Esophagus squamous epithelium (tissue), 5 donors: ENCODE measurements around the gene SLC22A7. TPM values are rescaled to one million over a fixed set of nuclear protein-coding genes. Genes with fewer than 3 reads are reported as not detected.
"Not testable (repeated sequence)": the region's sequence is repeated elsewhere in the genome, so short reads cannot be mapped to it uniquely, and the experiment has no call there.

Source experiments
- DNase-seq: peaks from one replicate; lab custom pipeline; 2025; lab: John Stamatoyannopoulos, UW
- H3K27ac ChIP-seq, 4 donors: fragments of 200-600 bp; sonication (generic); one replicate each; pipeline ENCODE4 v1.5.1; 2016 to 2019; ENCODE audit warnings: mild to moderate bottlenecking in 1 of 4
- H3K27me3 ChIP-seq, 4 donors: fragments of 200-600 bp; sonication (generic); 1 replicate in 3 of 4; 2 replicates in 1 of 4; pipeline versions ENCODE4 v1.5.1 to v1.6.0; 2017 to 2021; ENCODE audit warnings: antibody characterized with exemption in 1 of 4
- H3K36me3 ChIP-seq, 3 donors: fragments of 200-600 bp; sonication (generic); one replicate each; pipeline ENCODE4 v1.5.1; 2016 to 2019
- H3K4me1 ChIP-seq, 3 donors: fragments of 200-600 bp; sonication (generic); one replicate each; pipeline ENCODE4 v1.5.1; 2017 to 2019
- H3K4me3 ChIP-seq, 4 donors: fragments of 200-600 bp; sonication (generic); 1 replicate in 3 of 4; 2 replicates in 1 of 4; pipeline ENCODE4 v1.5.1; 2016 to 2019; ENCODE audit warnings: mild to moderate bottlenecking in 2 of 4, moderate library complexity in 1 of 4
- H3K9me3 ChIP-seq, 3 donors: fragments of 200-600 bp; sonication (generic); one replicate each; pipeline ENCODE4 v1.5.1; 2016 to 2019
- POLR2A ChIP-seq, 4 donors: fragments of 450-650 bp; IDR thresholded peaks; one replicate each; pipeline ENCODE4 v1.6.1; 2017; ENCODE audit warnings: antibody characterized with exemption in 4 of 4, mild to moderate bottlenecking in 4 of 4, moderate library complexity in 3 of 4
- WGBS, 2 donors: methylation state at CpG; one replicate each; pipeline ENCODE4 v1.1.5; 2018; 5-methylcytosine and 5-hydroxymethylcytosine counted together
- intact Hi-C: fragments of 100-400 bp; cut with DNase I; formaldehyde crosslinking; loops from one replicate; pipeline ENCODE4 v1.15.0; 2022
- total RNA-seq, 4 donors: library from RNA; depleted of rRNA; stranded (reverse); fragments of >200 nt; gene quantifications; one replicate each; pipeline ENCODE4 v1.1.0, GENCODE V29; 2016
- TF ChIP-seq, protein P1 (sequence below), 6 experiments: fragments of 450-650 bp in 4 of 6; fragments of 200-600 bp in 2 of 6; sonication (generic) in 2 of 6; IDR thresholded peaks; one replicate each; pipeline ENCODE4 v1.5.1; 2016 to 2019; ENCODE audit warnings: antibody characterized with exemption in 6 of 6, mild to moderate bottlenecking in 4 of 6, moderate library complexity in 4 of 6
- donor health status: DM: yes; HTN: yes; CAD: no.

SLC22A7 gene
- total RNA-seq, 4 donors from 2014 or later = not detected

DNA sequence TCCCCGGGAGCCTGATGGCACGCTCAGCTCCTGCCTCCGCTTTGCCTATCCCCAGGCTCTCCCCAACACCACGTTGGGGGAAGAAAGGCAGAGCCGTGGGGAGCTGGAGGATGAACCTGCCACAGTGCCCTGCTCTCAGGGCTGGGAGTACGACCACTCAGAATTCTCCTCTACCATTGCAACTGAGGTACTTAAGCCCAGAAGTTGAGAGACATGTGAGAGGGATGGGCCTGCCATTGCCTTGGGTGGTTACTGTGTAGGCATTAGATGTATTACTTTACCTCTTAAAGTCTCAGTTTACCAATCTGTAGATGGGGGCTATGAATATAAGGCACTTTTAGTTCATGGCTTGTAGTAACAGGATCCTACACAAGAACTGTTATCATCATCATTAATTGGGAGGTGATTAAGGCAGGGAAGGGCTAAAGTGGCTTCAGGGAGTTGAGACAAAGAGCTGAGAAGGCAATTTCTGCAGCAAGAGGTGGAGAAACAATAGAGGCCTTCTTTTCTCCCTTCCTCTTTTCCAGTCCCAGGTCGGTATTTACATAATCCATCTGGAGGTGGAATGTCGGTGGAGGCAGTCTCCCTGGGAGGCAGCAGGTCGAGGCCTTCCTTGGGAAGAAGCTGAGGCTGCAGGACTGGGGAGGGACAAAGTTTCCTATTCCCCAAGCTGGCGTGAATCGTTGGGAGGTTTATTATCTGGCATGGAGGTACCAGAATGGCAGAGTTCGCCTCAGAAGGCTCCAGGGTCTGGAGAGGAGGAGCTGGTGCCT lies 691 bp downstream of the SLC22A7 start:
- no peak for DNase-seq
- TF ChIP-seq, protein P1, sequence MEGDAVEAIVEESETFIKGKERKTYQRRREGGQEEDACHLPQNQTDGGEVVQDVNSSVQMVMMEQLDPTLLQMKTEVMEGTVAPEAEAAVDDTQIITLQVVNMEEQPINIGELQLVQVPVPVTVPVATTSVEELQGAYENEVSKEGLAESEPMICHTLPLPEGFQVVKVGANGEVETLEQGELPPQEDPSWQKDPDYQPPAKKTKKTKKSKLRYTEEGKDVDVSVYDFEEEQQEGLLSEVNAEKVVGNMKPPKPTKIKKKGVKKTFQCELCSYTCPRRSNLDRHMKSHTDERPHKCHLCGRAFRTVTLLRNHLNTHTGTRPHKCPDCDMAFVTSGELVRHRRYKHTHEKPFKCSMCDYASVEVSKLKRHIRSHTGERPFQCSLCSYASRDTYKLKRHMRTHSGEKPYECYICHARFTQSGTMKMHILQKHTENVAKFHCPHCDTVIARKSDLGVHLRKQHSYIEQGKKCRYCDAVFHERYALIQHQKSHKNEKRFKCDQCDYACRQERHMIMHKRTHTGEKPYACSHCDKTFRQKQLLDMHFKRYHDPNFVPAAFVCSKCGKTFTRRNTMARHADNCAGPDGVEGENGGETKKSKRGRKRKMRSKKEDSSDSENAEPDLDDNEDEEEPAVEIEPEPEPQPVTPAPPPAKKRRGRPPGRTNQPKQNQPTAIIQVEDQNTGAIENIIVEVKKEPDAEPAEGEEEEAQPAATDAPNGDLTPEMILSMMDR (IDR thresholded peaks at IDR 0.05) = no peak
- no peak for TF ChIP-seq POLR2A (IDR thresholded peaks at IDR 0.05)
- intact Hi-C loops = no loop called here
- Histone ChIP-seq H3K4me3 (no peak overlapping the region), H3K27ac (no peak overlapping the region), H3K9me3 (no peaks in the 10 kb centered on the region), H3K36me3 (no peaks in the 10 kb centered on the region), H3K4me1 (no peaks in the 10 kb centered on the region), H3K27me3 (peaks cover 0 to 52% (median 2%) of the 10 kb centered on the region in 4 donors)
- 61 to 72% methylated on average over 7 to 9 of the region's 12 CpGs for whole genome bisulfite sequencing, 2 donors

DNA sequence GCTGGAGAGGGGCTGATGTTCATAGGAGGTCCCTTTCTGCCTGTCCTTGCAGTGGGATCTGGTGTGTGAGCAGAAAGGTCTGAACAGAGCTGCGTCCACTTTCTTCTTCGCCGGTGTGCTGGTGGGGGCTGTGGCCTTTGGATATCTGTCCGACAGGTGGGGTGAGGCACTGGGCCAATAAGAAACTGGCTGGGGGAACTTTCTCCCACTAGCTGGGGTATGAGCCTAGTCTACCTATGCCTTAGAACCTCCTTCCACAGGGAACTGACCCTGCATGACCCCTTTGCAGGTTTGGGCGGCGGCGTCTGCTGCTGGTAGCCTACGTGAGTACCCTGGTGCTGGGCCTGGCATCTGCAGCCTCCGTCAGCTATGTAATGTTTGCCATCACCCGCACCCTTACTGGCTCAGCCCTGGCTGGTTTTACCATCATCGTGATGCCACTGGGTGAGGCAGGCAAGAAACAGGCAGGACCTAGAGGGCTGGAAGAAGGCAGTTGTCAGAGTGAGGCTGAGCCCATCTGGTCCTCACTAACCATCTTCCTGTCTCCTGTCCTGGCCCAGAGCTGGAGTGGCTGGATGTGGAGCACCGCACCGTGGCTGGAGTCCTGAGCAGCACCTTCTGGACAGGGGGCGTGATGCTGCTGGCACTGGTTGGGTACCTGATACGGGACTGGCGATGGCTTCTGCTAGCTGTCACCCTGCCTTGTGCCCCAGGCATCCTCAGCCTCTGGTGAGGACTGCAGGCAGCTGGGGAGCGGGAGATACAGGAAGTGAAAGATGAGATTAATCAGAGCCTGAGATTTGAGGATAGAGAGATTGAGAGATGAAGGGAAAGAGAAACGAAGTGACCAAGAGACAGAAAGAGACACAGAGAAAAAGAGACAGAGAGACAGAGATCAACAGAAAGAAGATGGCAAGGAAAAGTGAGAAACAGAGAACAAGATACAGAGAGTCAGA lies 1.6 kb downstream of the SLC22A7 start:
- Histone ChIP-seq H3K27me3 (peaks cover 0 to 52% (median 2%) of the 10 kb centered on the region in 4 donors), H3K4me3 (no peak overlapping the region), H3K4me1 (no peaks in the 10 kb centered on the region), H3K9me3 (no peaks in the 10 kb centered on the region), H3K27ac (no peak overlapping the region), H3K36me3 (no peaks in the 10 kb centered on the region)
- TF ChIP-seq POLR2A (IDR thresholded peaks at IDR 0.05) = no peak
- TF ChIP-seq, protein P1 (IDR thresholded peaks at IDR 0.05) = no peak
- DNase-seq = no peak
- intact Hi-C loops = no loop called here
- WGBS, 2 donors = 65 to 71% methylated on average over 6 to 7 of the region's 18 CpGs

GRCh38 chr6:43301081-43301870 lies 3.2 kb downstream of the SLC22A7 start:
- Histone ChIP-seq H3K4me3 (no peak overlapping the region), H3K27me3 (peaks cover 0 to 52% (median 2%) of the 10 kb centered on the region in 4 donors), H3K36me3 (no peaks in the 10 kb centered on the region), H3K27ac (no peak overlapping the region), H3K4me1 (no peaks in the 10 kb centered on the region), H3K9me3 (no peaks in the 10 kb centered on the region)
- 81 to 88% methylated on average over 12 to 15 of the region's 15 CpGs for WGBS, 2 donors
- DNase-seq = no peak
- intact Hi-C loops = no loop called here
- TF ChIP-seq, protein P1 (IDR thresholded peaks at IDR 0.05) = no peak
- no peak for TF ChIP-seq POLR2A (IDR thresholded peaks at IDR 0.05)

DNA sequence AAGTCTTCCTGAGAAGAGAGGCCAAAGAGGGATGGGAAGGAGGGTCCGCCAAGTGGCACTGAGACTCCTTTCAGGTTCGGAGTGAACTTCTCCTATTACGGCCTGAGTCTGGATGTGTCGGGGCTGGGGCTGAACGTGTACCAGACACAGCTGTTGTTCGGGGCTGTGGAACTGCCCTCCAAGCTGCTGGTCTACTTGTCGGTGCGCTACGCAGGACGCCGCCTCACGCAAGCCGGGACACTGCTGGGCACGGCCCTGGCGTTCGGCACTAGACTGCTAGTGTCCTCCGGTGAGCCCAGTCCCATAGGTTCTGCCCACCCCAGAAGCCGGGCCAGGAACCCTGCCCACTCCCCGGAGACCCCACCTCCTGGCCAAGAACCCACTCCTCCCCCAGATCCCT lies 4.1 kb downstream of the SLC22A7 start:
- Histone ChIP-seq H3K4me1 (no peaks in the 10 kb centered on the region), H3K4me3 (no peak overlapping the region), H3K36me3 (no peaks in the 10 kb centered on the region), H3K27ac (no peak overlapping the region), H3K9me3 (no peaks in the 10 kb centered on the region), H3K27me3 (peaks cover 0 to 45% (median 2%) of the 10 kb centered on the region in 4 donors)
- intact Hi-C loops = no loop called here
- WGBS, 2 donors = 63 to 91% methylated on average over 8 of the region's 19 CpGs
- DNase-seq = no peak
- TF ChIP-seq POLR2A (IDR thresholded peaks at IDR 0.05) = no peak
- TF ChIP-seq, protein P1 (IDR thresholded peaks at IDR 0.05) = no peak

DNA sequence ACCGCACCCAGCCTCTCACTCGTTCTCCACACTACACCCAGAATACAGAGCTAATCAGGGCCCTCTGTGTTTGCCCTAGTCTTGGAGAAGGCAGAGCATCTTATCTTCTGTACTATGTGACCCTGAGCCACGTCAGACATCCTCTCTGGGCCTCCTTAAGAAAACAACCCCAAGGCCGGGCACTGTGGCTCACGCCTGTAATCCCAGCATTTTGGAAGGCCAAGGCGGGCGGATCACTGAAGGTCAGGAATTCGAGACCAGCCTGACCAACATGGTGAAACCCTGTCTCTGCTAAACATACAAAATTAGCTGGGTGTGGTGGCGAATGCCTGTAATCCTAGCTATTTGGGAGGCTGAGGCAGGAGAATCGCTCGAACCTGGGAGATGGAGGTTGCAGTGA lies 4.9 kb downstream of the SLC22A7 start:
- H3K4me3 ChIP-seq, intact Hi-C loops, H3K4me1 ChIP-seq, H3K27ac ChIP-seq, H3K9me3 ChIP-seq, H3K36me3 ChIP-seq, DNase-seq: not testable (repeated sequence)
- 87 to 91% methylated on average over 8 to 10 of the region's 11 CpGs for WGBS, 2 donors
- peaks cover 0 to 39% (median 2%) of the 10 kb centered on the region in 4 donors for H3K27me3 ChIP-seq
